ENCODE results near the gene MKRN1.

MKRN1 gene

DNA sequence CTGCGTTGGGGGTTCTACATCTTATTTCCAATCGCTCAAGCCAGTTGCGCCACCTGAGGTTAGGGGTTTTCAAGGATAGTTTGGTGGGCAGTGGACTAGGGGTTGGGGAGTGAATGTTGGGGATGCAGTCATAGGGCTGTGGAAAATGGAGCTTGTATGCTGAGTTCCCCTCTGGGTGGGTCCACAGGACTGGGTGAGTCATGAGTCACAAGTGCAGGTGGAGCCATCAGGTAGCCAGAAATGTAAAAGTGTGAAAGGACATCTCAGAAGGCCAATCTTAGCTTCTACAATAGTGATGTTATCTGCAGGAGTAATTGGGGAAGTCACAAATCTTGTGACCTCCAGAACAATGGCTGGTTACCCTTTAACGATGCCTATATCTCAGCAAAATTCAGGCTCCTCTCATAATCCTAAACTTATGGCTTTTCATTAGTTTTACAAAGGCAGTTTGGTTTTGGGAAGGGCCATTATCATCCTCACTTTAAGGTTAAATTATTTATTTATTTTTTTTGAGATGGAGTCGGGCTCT is 18.0 kb upstream of the MKRN1 start:
- TF ChIP-seq ZFX (IDR thresholded peaks at IDR 0.05; ENCODE audit: borderline replicate concordance) = no peak
- TF ChIP-seq, protein P1, sequence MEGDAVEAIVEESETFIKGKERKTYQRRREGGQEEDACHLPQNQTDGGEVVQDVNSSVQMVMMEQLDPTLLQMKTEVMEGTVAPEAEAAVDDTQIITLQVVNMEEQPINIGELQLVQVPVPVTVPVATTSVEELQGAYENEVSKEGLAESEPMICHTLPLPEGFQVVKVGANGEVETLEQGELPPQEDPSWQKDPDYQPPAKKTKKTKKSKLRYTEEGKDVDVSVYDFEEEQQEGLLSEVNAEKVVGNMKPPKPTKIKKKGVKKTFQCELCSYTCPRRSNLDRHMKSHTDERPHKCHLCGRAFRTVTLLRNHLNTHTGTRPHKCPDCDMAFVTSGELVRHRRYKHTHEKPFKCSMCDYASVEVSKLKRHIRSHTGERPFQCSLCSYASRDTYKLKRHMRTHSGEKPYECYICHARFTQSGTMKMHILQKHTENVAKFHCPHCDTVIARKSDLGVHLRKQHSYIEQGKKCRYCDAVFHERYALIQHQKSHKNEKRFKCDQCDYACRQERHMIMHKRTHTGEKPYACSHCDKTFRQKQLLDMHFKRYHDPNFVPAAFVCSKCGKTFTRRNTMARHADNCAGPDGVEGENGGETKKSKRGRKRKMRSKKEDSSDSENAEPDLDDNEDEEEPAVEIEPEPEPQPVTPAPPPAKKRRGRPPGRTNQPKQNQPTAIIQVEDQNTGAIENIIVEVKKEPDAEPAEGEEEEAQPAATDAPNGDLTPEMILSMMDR (IDR thresholded peaks at IDR 0.05) = no peak
- no peak overlapping the region for H3K27ac ChIP-seq

DNA sequence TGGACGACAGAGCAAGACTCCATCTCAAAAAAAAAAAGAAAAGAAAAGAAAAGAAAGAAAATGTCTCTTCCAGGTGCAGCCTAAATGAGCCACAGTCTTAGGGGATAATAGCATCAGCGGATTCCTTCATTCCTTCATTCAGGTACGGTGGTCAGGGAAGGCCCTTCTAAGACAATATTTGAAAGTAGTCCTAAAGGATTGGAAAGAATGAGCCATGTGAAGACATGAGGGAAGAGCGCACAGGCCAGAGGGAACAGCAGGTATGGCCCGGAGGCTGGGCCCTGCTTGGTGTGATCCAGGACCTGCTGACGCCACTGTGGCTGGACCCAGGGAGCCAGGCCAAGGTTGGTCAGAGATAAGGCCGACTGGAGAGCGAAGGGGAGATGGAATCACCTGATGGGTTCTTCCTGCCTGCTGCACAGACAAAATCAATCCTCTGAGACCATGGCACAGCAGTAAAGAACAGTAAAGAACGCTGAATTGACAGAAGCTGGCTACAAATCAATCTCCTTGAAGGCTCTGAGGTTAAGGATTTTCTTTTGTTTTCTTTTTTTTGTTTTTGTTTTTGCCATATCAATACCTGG is 16.3 kb upstream of the MKRN1 start:
- no peak overlapping the region for H3K27ac ChIP-seq
- TF ChIP-seq, protein P1 (IDR thresholded peaks at IDR 0.05) = no peak
- no peak for TF ChIP-seq ZFX (IDR thresholded peaks at IDR 0.05; ENCODE audit: borderline replicate concordance)

DNA sequence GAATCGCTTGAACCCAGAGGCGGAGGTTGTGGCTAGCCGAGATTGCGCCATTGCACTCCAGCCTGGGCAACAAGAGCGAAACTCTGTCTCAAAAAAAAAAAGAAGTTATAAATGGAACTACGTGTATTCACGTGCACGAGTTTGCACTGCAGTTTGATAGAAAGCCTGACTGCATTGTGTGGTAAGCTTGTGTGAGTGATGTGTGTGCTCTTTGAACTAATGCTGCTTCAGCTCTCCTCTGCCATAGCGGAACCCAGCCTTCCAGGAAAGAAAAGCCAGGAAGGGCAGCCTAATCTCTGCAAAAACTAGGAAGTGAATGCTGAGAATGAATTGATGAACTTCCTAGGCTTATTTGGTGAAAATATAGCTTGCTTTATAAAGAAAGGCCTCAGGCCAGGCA is 15.6 kb upstream of the MKRN1 start:
- no peak overlapping the region for H3K27ac ChIP-seq
- no peak for TF ChIP-seq ZFX (IDR thresholded peaks at IDR 0.05; ENCODE audit: borderline replicate concordance)
- TF ChIP-seq, protein P1 (IDR thresholded peaks at IDR 0.05) = no peak

DNA sequence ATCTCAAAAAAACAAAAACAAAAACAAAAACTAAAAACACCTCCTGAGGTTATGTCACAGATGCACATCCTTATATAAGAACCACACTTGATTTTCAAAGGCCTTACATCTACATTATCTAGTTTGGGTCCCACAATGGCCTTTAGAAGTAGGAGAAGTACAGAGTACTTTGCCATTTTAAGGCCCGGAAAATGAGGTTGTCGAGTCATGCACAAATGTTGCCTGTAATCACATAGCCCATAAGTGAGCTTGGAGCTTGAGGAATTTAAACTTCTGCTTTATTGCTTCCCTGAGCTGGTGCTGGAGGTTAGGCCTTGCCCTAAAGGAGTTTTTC is 9.7 kb upstream of the MKRN1 start:
- no peak for TF ChIP-seq ZFX (IDR thresholded peaks at IDR 0.05; ENCODE audit: borderline replicate concordance)
- TF ChIP-seq, protein P1 (IDR thresholded peaks at IDR 0.05) = no peak
- H3K27ac ChIP-seq = no peak overlapping the region

DNA sequence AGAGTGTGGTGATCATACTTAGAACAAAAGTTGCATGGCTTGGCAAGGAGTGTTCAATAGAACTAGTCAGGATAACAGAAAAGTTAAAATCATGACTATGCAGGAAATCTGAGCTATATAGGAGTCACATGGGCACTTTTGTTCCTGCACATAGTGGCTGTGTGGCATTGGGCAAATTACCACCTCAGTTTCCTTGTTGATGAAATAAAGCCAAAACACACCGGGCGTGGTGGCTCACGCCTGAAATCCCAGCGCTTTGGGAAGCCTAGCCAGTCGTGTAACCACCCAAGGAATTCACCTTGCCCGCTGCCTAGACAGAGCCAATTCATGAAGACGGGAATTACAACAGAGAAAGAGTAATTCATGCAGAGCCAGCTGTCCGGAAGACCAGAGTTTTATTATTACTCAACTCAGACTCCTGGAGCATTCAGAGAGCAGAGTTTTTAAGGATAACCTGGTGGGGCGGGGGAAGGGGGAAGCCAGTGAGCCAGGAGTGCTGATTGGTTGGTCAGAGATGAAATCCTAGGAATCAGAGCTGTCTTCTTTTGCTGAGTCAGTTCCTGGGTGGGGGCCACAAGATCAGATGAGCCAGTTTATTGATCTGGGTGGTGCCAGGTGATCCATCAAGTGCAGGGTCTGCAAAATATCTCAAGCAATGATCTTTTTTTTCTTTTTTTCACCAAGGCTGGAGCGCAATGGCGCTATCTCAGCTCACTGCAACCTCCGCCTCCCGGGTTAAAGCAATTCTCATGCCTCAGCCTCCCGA is 6.4 kb upstream of the MKRN1 start:
- no peak for TF ChIP-seq ZFX (IDR thresholded peaks at IDR 0.05; ENCODE audit: borderline replicate concordance)
- TF ChIP-seq, protein P1 (IDR thresholded peaks at IDR 0.05) = no peak
- no peak overlapping the region for H3K27ac ChIP-seq

DNA sequence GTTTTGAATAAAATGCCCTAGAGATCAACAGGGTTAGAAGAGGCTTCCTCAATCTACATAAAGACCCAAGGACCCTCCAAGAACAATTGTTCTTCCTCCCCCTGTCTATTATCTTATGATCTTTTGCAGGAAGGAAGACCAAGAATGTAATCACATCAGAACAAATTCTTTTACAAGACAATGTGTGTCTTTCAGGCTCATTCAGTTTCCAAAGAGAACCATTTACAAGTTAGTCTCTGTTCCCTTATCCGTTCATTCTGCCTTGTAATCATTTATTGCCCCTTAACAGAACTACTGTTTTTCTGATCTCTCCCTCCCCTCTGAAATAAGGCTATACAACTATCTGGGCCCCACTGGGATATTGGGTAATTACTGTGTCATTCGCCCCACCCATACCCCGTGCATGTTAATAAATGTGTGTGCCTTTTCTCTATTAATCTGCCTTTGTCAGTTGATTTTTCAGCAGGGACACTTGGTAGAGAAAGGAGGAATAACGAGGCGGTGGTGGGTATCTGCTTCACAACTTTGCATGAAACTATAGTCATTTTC is 5.7 kb upstream of the MKRN1 start:
- H3K27ac ChIP-seq = no peak overlapping the region
- no peak for TF ChIP-seq ZFX (IDR thresholded peaks at IDR 0.05; ENCODE audit: borderline replicate concordance)
- TF ChIP-seq, protein P1 (IDR thresholded peaks at IDR 0.05) = no peak

DNA sequence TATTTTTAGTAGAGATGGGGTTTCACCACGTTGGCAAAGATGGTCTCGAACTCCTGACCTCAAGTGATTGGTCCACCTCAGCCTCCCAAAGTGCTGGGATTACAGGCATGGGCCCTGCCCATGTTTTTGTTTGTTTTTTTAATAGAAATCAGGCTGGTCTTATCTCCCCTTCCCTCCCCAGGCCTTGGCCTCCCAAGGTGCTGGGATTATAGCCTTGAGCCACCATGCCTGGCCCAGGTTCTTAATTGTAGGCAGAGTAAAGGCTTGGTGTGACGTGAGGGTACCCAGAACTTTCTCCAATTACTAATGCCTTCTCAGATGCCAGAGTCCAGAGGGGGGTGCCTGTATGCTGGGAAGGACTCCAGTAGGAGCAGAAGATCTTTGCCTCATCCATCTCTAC is 5.2 kb upstream of the MKRN1 start:
- H3K27ac ChIP-seq = no peak overlapping the region
- no peak for TF ChIP-seq ZFX (IDR thresholded peaks at IDR 0.05; ENCODE audit: borderline replicate concordance)
- TF ChIP-seq, protein P1 (IDR thresholded peaks at IDR 0.05) = no peak

All from 22Rv1 (cell line).